Measurements from ENCODE around the gene NKG7.

DNA sequence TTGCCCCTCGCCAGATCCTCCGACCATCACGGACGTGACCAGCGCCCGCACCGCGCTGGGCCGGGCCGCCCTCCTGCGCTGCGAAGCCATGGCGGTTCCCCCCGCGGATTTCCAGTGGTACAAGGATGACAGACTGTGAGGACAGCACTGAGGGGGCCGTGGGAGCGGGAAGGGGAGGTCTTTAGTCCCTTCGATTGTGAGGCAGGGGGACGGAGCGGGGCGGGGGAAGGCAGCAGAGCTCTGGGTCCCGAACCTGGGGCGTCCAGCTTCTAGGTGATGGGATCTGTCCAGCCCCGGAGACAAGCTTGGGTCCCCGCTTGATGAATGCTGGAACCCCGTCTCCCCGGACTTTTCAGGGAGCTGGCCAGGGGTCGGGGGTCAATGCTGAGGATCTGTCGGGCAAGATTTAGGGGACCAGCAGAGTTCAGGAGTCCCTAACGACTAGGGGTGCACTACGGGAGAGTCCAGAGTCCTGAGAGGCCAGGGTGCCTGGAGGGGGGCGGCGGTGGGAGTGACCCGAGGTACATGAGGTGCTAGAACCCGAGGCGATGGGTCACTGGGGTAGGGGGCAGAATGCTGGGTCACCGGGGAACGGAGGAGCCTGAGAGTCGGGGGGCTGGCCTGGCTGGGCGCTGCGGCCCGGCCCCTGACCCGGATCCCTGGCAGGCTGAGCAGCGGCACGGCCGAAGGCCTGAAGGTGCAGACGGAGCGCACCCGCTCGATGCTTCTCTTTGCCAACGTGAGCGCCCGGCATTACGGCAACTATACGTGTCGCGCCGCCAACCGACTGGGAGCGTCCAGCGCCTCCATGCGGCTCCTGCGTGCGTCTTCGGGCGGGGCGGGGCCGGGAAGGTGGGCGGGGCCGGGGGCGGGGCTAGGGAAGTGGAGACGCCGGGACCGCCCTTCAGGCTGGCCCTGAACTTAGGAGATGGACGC, 45.1 kb downstream of the NKG7 start:
- TF ChIP-seq, protein P1, sequence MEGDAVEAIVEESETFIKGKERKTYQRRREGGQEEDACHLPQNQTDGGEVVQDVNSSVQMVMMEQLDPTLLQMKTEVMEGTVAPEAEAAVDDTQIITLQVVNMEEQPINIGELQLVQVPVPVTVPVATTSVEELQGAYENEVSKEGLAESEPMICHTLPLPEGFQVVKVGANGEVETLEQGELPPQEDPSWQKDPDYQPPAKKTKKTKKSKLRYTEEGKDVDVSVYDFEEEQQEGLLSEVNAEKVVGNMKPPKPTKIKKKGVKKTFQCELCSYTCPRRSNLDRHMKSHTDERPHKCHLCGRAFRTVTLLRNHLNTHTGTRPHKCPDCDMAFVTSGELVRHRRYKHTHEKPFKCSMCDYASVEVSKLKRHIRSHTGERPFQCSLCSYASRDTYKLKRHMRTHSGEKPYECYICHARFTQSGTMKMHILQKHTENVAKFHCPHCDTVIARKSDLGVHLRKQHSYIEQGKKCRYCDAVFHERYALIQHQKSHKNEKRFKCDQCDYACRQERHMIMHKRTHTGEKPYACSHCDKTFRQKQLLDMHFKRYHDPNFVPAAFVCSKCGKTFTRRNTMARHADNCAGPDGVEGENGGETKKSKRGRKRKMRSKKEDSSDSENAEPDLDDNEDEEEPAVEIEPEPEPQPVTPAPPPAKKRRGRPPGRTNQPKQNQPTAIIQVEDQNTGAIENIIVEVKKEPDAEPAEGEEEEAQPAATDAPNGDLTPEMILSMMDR (IDR thresholded peaks at IDR 0.05; ENCODE audit: low read depth, low read length) = no peak
- TF ChIP-seq EZH2phosphoT487 (IDR thresholded peaks at IDR 0.05; ENCODE audit: low read depth) = no peak
